GM23338 (cell line): Measurements from ENCODE around the gene TMEM165. TPM values are rescaled to one million over a fixed set of nuclear protein-coding genes. Genes with fewer than 3 reads are reported as not detected.

Source experiments
- ATAC-seq: fragments of 200-7000 bp; cut with Tn5 transposase; 3 replicates; pipeline ENCODE4 v1.9.1; 2020
- DNase-seq: peaks from one replicate; pipeline ENCODE4 v3.0.0-alpha.2; 2015; ENCODE audit warnings: low spot score
- H2AFZ ChIP-seq: fragments of 200-600 bp; sonication (generic); 2 replicates; pipeline ENCODE4 v1.8.0; 2016; ENCODE audit warnings: antibody characterized with exemption, mild to moderate bottlenecking, moderate library complexity
- H3F3A ChIP-seq: fragments of 200-600 bp; sonication (generic); replicated peaks from 2 replicates; pipeline ENCODE4 v1.8.0; 2017; ENCODE audit warnings: antibody characterized with exemption, mixed run types, low read depth
- H3K27ac ChIP-seq: fragments of 200-600 bp; sonication (generic); 2 replicates; pipeline ENCODE4 v1.6.1; 2016; ENCODE audit warnings: low read depth
- H3K27me3 ChIP-seq: fragments of 200-600 bp; sonication (generic); 2 replicates; pipeline ENCODE4 v1.8.0; 2016; ENCODE audit warnings: mild to moderate bottlenecking, mixed run types, moderate library complexity; ENCODE audit not compliant: insufficient read depth
- H3K36me3 ChIP-seq: fragments of 200-600 bp; sonication (generic); 2 replicates; pipeline ENCODE4 v1.8.0; 2016; ENCODE audit warnings: mild to moderate bottlenecking; ENCODE audit not compliant: insufficient read depth
- H3K4me1 ChIP-seq: fragments of 200-600 bp; sonication (generic); 2 replicates; pipeline ENCODE4 v1.8.0; 2016; ENCODE audit warnings: mild to moderate bottlenecking, moderate library complexity; ENCODE audit not compliant: insufficient read depth
- H3K4me2 ChIP-seq: fragments of 200-600 bp; sonication (generic); 2 replicates; pipeline ENCODE4 v1.7.1; 2017; ENCODE audit warnings: mixed run types
- H3K4me3 ChIP-seq: fragments of 200-600 bp; sonication (generic); 2 replicates; pipeline ENCODE4 v1.6.1; 2016; ENCODE audit warnings: mixed run types
- H3K79me2 ChIP-seq: fragments of 200-600 bp; sonication (generic); replicated peaks from 2 replicates; pipeline ENCODE4 v1.8.0; 2017; ENCODE audit warnings: mild to moderate bottlenecking; ENCODE audit not compliant: insufficient read depth
- H3K9me2 ChIP-seq: fragments of 200-600 bp; sonication (generic); 2 replicates; pipeline ENCODE4 v1.8.0; 2017; ENCODE audit not compliant: insufficient read depth
- H4K20me1 ChIP-seq: fragments of 200-600 bp; sonication (generic); replicated peaks from 2 replicates; pipeline ENCODE4 v1.8.0; 2017; ENCODE audit warnings: mild to moderate bottlenecking; ENCODE audit not compliant: insufficient read depth
- H3K27ac Mint-ChIP-seq: 2 replicates; pipeline ENCODE4 v1.8.0; 2020; ENCODE audit warnings: inconsistent platforms, mild to moderate bottlenecking, moderate library complexity, mixed read lengths
- H3K27me3 Mint-ChIP-seq: 3 replicates; pipeline ENCODE4 v1.8.0; 2022; ENCODE audit warnings: low read depth, mild to moderate bottlenecking, moderate library complexity, mixed read lengths, inconsistent platforms; ENCODE audit not compliant: insufficient read depth, poor library complexity
- H3K36me3 Mint-ChIP-seq: 3 replicates; pipeline ENCODE4 v1.8.0; 2021; ENCODE audit warnings: low read depth, mild to moderate bottlenecking, inconsistent platforms, moderate library complexity, mixed read lengths
- H3K4me1 Mint-ChIP-seq: 3 replicates; pipeline ENCODE4 v1.8.0; 2020; ENCODE audit warnings: mild to moderate bottlenecking, inconsistent platforms, mixed read lengths
- H3K4me3 Mint-ChIP-seq: 3 replicates; pipeline ENCODE4 v1.8.0; 2021; ENCODE audit warnings: moderate library complexity, mild to moderate bottlenecking, inconsistent platforms, mixed read lengths
- H3K9me3 Mint-ChIP-seq: 3 replicates; pipeline ENCODE4 v1.8.0; 2020; ENCODE audit warnings: moderate library complexity, mild to moderate bottlenecking, inconsistent platforms, mixed read lengths
- CREB1 ChIP-seq: fragments of 250-450 bp; sonication (Bioruptor Pico); IDR thresholded peaks from 2 replicates; pipeline ENCODE4 v1.5.0; 2020; ENCODE audit warnings: low read depth, mild to moderate bottlenecking, moderate library complexity
- EZH2 ChIP-seq: fragments of 200-600 bp; sonication (generic); IDR thresholded peaks from one replicate; pipeline ENCODE4 v1.8.0; 2017; ENCODE audit warnings: antibody characterized with exemption, mild to moderate bottlenecking, low read depth; ENCODE audit not compliant: unreplicated experiment
- EZH2phosphoT487 ChIP-seq: fragments of 200-600 bp; sonication (generic); IDR thresholded peaks from one replicate; pipeline ENCODE4 v1.8.1; 2018; ENCODE audit warnings: antibody characterized with exemption; ENCODE audit not compliant: unreplicated experiment
- JUNB ChIP-seq: IDR thresholded peaks from one replicate; pipeline ENCODE4 v1.6.1; 2016; ENCODE audit warnings: antibody characterized with exemption; ENCODE audit not compliant: unreplicated experiment
- NANOG ChIP-seq: IDR thresholded peaks from 2 replicates; pipeline ENCODE4 v1.6.1; 2016; ENCODE audit warnings: antibody characterized with exemption, borderline replicate concordance
- POLR2AphosphoS5 ChIP-seq: IDR thresholded peaks from 2 replicates; pipeline ENCODE4 v1.6.1; 2016; ENCODE audit warnings: antibody characterized with exemption, low read depth
- REST ChIP-seq: IDR thresholded peaks from one replicate; pipeline ENCODE4 v1.6.1; 2018; ENCODE audit warnings: antibody characterized with exemption; ENCODE audit not compliant: unreplicated experiment
- STAT1 ChIP-seq: IDR thresholded peaks from one replicate; pipeline ENCODE4 v1.6.1; 2016; ENCODE audit warnings: antibody characterized with exemption; ENCODE audit not compliant: unreplicated experiment
- ZNF114 ChIP-seq: fragments of 250-450 bp; sonication (Bioruptor Pico); IDR thresholded peaks from 2 replicates; pipeline ENCODE4 v1.5.0; 2020; ENCODE audit warnings: mild to moderate bottlenecking, moderate library complexity
- ZNF331 ChIP-seq: fragments of 250-450 bp; sonication (Bioruptor Pico); IDR thresholded peaks from 2 replicates; pipeline ENCODE4 v1.5.0; 2020; ENCODE audit warnings: low read depth, mild to moderate bottlenecking, moderate library complexity
- ZNF462 ChIP-seq: fragments of 250-450 bp; sonication (Bioruptor Pico); IDR thresholded peaks from 2 replicates; pipeline ENCODE4 v1.5.0; 2020; ENCODE audit warnings: mild to moderate bottlenecking, moderate library complexity
- polyA plus RNA-seq: library from polyadenylated mRNA; unstranded; fragments of >200 nt; fragmentation: Nextera tagmentation; extraction: Ambion mirVana; gene quantifications from 2 replicates; pipeline ENCODE4 v1.2.1, GENCODE V29; 2016
- total RNA-seq: library from RNA; depleted of rRNA; stranded (reverse); fragments of >200 nt; shearing (Covaris generic); gene quantifications from 2 replicates; pipeline ENCODE4 v1.2.3, GENCODE V29; 2014
- TF ChIP-seq, protein P1 (sequence below): IDR thresholded peaks from 2 replicates; pipeline ENCODE4 v1.6.1; 2016; ENCODE audit warnings: antibody characterized with exemption

TMEM165 gene
- total and polyA plus RNA-seq, 2 experiments from 2014 or later, result 125 to 171 TPM

DNA sequence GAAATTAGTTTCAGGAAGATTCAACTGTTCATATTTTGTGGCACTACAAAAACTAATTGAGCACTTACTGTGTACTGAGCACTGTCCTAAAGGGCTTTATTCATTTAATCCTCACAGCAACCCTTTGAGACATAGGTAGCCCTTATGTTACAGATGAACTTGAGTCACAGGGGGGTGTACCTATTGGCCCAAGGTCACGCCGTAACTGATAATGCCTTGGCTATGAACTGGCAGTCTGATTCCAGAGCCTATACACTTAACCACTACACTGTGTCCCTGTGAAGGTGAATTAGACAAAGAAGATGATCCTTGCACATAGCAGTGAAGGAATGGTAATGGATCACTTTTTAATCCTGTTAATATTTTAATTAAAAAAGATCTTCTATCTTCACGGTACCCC, 12.0 kb downstream of the TMEM165 start:
- peaks cover 19% of the 10 kb centered on the region; the same call in 2 of the 3 replicates for H3K4me1 Mint-ChIP-seq
- H3K4me1 ChIP-seq, result peaks cover 17% of the 10 kb centered on the region; the same call in 1 of the 2 replicates
- no peaks in the 10 kb centered on the region for H3F3A ChIP-seq
- peaks cover 75% of the 10 kb centered on the region for H4K20me1 ChIP-seq
- H3K27me3 ChIP-seq, result no peaks in the 10 kb centered on the region
- no peak overlapping the region for H3K27ac Mint-ChIP-seq
- TF ChIP-seq STAT1 (no peak), REST (no peak), ZNF331 (no peak), ZNF114 (CRISPR knock-in tag) (no peak), NANOG (no peak), POLR2AphosphoS5 (no peak), CREB1 (CRISPR knock-in tag) (no peak), JUNB (no peak), EZH2phosphoT487 (no peak), EZH2 (no peak), ZNF462 (CRISPR knock-in tag) (no peak)
- TF ChIP-seq, protein P1, sequence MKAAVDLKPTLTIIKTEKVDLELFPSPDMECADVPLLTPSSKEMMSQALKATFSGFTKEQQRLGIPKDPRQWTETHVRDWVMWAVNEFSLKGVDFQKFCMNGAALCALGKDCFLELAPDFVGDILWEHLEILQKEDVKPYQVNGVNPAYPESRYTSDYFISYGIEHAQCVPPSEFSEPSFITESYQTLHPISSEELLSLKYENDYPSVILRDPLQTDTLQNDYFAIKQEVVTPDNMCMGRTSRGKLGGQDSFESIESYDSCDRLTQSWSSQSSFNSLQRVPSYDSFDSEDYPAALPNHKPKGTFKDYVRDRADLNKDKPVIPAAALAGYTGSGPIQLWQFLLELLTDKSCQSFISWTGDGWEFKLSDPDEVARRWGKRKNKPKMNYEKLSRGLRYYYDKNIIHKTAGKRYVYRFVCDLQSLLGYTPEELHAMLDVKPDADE, result no peak
- H3K79me2 ChIP-seq, result peaks cover 100% of the 10 kb centered on the region
- ATAC-seq, result no peak
- peaks cover 18% of the 10 kb centered on the region for H3K36me3 ChIP-seq
- no peak overlapping the region for H3K4me3 ChIP-seq
- peak overlapping the region; percentile 56; the same call in 1 of the 2 replicates for H3K27ac ChIP-seq
- no peak overlapping the region for H2AFZ ChIP-seq
- no peak overlapping the region for H3K4me3 Mint-ChIP-seq
- no peaks in the 10 kb centered on the region for H3K9me3 Mint-ChIP-seq
- no peaks in the 10 kb centered on the region for H3K9me2 ChIP-seq
- peaks cover 47% of the 10 kb centered on the region for H3K36me3 Mint-ChIP-seq
- no peak for DNase-seq
- H3K27me3 Mint-ChIP-seq, result no peaks in the 10 kb centered on the region
- H3K4me2 ChIP-seq, result no peak overlapping the region
